Keratinocyte (primary cell): ENCODE data around the gene MAP3K5. TPM values are rescaled to one million over a fixed set of nuclear protein-coding genes. Genes with fewer than 3 reads are reported as not detected.

ENCODE experiments used
- DNase-seq: peaks from one replicate; pipeline ENCODE4 v3.0.0-alpha.2; 2011; ENCODE audit warnings: low read depth, missing footprints, low spot score
- FAIRE-seq: peaks from 2 replicates; lab custom pipeline; 2011; peaks lifted over from hg19 to GRCh38; lab: Jason Lieb, UNC
- H2AFZ ChIP-seq: 2 replicates; pipeline ENCODE4 v1.6.0; 2012; ENCODE audit warnings: low read length, control low read depth, inconsistent platforms; ENCODE audit not compliant: control insufficient read depth
- H3K27ac ChIP-seq: 2 replicates; pipeline ENCODE4 v1.5.1; 2011; ENCODE audit warnings: low read length; ENCODE audit not compliant: control insufficient read depth, insufficient read depth
- H3K27me3 ChIP-seq: 3 replicates; pipeline ENCODE4 v1.6.0; 2011; ENCODE audit warnings: low read length; ENCODE audit not compliant: control insufficient read depth, insufficient read depth; ENCODE audit errors: extremely low read depth
- H3K36me3 ChIP-seq, 2 experiments: 2 replicates in 1 of 2; 3 replicates in 1 of 2; pipeline ENCODE4 v1.5.1; 2011; ENCODE audit warnings: low read length in 2 of 2, mild to moderate bottlenecking in 1 of 2; ENCODE audit not compliant: control insufficient read depth in 2 of 2, insufficient read depth in 2 of 2; ENCODE audit errors: extremely low read depth in 1 of 2
- H3K4me1 ChIP-seq: 3 replicates; pipeline ENCODE4 v1.5.1; 2011; ENCODE audit warnings: low read length; ENCODE audit not compliant: control insufficient read depth, insufficient read depth; ENCODE audit errors: extremely low read depth
- H3K4me2 ChIP-seq: 3 replicates; pipeline ENCODE4 v1.6.0; 2011; ENCODE audit warnings: low read depth, low read length; ENCODE audit not compliant: control insufficient read depth, insufficient read depth; ENCODE audit errors: extremely low read depth
- H3K4me3 ChIP-seq, 3 experiments: fragments of 200-600 bp in 1 of 3; sonication (generic) in 1 of 3; 2 replicates in 2 of 3; 3 replicates in 1 of 3; pipeline ENCODE4 v1.5.1; 2011 to 2016; ENCODE audit warnings: low read length in 3 of 3, mild to moderate bottlenecking in 3 of 3, control low read depth in 2 of 3, inconsistent platforms in 1 of 3, low read depth in 1 of 3, mixed read lengths in 1 of 3, mixed run types in 1 of 3, moderate library complexity in 1 of 3; ENCODE audit not compliant: control insufficient read depth in 2 of 3, insufficient read depth in 2 of 3; ENCODE audit errors: extremely low read depth in 1 of 3
- H3K79me2 ChIP-seq: 2 replicates; pipeline ENCODE4 v1.6.0; 2012; ENCODE audit warnings: low read length; ENCODE audit not compliant: control insufficient read depth, insufficient read depth
- H3K9ac ChIP-seq: 3 replicates; pipeline ENCODE4 v1.6.0; 2011; ENCODE audit warnings: low read length; ENCODE audit not compliant: control insufficient read depth, insufficient read depth; ENCODE audit errors: extremely low read depth
- H3K9me1 ChIP-seq: 3 replicates; pipeline ENCODE4 v1.6.0; 2011; ENCODE audit warnings: low read length; ENCODE audit not compliant: control insufficient read depth, insufficient read depth; ENCODE audit errors: extremely low read depth
- H3K9me3 ChIP-seq: 2 replicates; pipeline ENCODE4 v1.5.1; 2012; ENCODE audit warnings: low read depth, low read length; ENCODE audit not compliant: control insufficient read depth
- H4K20me1 ChIP-seq: 3 replicates; pipeline ENCODE4 v1.6.0; 2011; ENCODE audit warnings: low read length; ENCODE audit not compliant: control insufficient read depth, insufficient read depth; ENCODE audit errors: extremely low read depth
- CTCF ChIP-seq, 3 experiments: IDR thresholded peaks in 1 of 3; conservative IDR thresholded peaks in 1 of 3; optimal IDR thresholded peaks in 1 of 3; 2 replicates in 2 of 3; 3 replicates in 1 of 3; pipeline versions ENCODE3 to v1.5.1; 2011; ENCODE audit warnings: low read length in 3 of 3, mild to moderate bottlenecking in 3 of 3, moderate library complexity in 2 of 3, control low read depth in 1 of 3, inconsistent platforms in 1 of 3; ENCODE audit not compliant: insufficient read depth in 2 of 3; ENCODE audit errors: extremely low read depth in 1 of 3
- EZH2 ChIP-seq: IDR thresholded peaks from one replicate; pipeline ENCODE4 v1.6.1; 2012; ENCODE audit warnings: inconsistent platforms, mild to moderate bottlenecking, low read length, moderate library complexity
- dilution Hi-C: fragments of 300-500 bp; cut with MboI; formaldehyde crosslinking; loops from one replicate; pipeline ENCODE4 v1.7.0; 2020; ENCODE audit warnings: low sequenced_read_pairs; ENCODE audit not compliant: extremely low pct_ligation_motif_present
- polyA plus RNA-seq, 5 experiments: library from polyadenylated mRNA; depleted of rRNA in 3 of 5; stranded (reverse) in 3 of 5; stranded (forward) in 1 of 5; unstranded in 1 of 5; fragments of >200 nt; gene quantifications; 1 replicate in 1 of 5; 2 replicates in 3 of 5; 3 replicates in 1 of 5; pipeline versions ENCODE4 v1.2.1 to v1.2.3, GENCODE V29; 2011 to 2012; ENCODE audit warnings: missing spikeins in 2 of 5, low read depth in 1 of 5, low replicate concordance in 1 of 5

MAP3K5 gene
- polyA plus RNA-seq, 1 donor (not counting 4 experiments of a cell fraction or from before 2014, with no cell fraction given): 3.4 TPM

GRCh38 chr6:136655239-136656014 is 136.8 kb downstream of the MAP3K5 start:
- no peak overlapping the region for H2AFZ ChIP-seq
- no peak for TF ChIP-seq EZH2
- no peak for TF ChIP-seq CTCF (optimal IDR thresholded peaks at IDR 0.05 in 1 of 3, IDR thresholded peaks at IDR 0.05 in 1 of 3, conservative IDR thresholded peaks at IDR 0.05 in 1 of 3; ENCODE audit: extremely low read depth in 1 of 3, insufficient read depth in 2 of 3, low read length in 3 of 3)
- FAIRE-seq (no peak), DNase-seq (no peak)
- no peaks in the 10 kb centered on the region for H4K20me1 ChIP-seq
- dilution Hi-C loops: no loop called here
- H3K9ac ChIP-seq: no peak overlapping the region
- H3K4me2 ChIP-seq: no peak overlapping the region
- no peak overlapping the region for H3K27ac ChIP-seq
- H3K4me3 ChIP-seq: no peak overlapping the region
- no peaks in the 10 kb centered on the region for H3K4me1 ChIP-seq
- no peaks in the 10 kb centered on the region for H3K36me3 ChIP-seq
- no peaks in the 10 kb centered on the region for H3K9me3 ChIP-seq
- H3K27me3 ChIP-seq: no peaks in the 10 kb centered on the region
- H3K9me1 ChIP-seq: no peaks in the 10 kb centered on the region
- no peaks in the 10 kb centered on the region for H3K79me2 ChIP-seq

DNA sequence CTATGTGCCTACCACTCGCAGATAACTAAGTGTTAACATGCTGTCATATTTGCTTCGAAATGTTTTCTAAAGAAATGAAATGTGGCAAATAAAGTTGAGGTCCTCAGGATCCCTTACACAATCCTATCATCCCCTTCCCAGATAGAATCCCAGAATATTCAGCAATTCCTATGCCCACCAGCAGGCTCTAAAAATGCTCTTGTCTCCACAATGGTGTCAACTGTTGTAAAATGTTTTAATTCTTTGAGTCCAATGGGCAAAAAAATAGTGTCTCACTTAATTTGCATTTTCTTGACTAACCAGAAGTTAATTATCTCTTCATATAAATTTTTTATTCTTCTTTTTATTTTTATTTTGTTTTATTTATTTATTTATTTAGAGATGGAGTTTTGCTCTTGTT is 138.2 kb downstream of the MAP3K5 start:
- TF ChIP-seq CTCF (optimal IDR thresholded peaks at IDR 0.05 in 1 of 3, IDR thresholded peaks at IDR 0.05 in 1 of 3, conservative IDR thresholded peaks at IDR 0.05 in 1 of 3; ENCODE audit: extremely low read depth in 1 of 3, insufficient read depth in 2 of 3, low read length in 3 of 3) (peak in 2 of 3 experiments; percentile 2 to 26), EZH2 (no peak)
- Histone ChIP-seq H3K9me3 (no peaks in the 10 kb centered on the region), H3K27me3 (no peaks in the 10 kb centered on the region), H3K4me1 (no peaks in the 10 kb centered on the region), H2AFZ (no peak overlapping the region), H3K36me3 (no peaks in the 10 kb centered on the region), H3K9ac (no peak overlapping the region), H3K4me3 (no peak overlapping the region), H3K27ac (no peak overlapping the region), H3K9me1 (no peaks in the 10 kb centered on the region), H3K79me2 (no peaks in the 10 kb centered on the region), H4K20me1 (no peaks in the 10 kb centered on the region), H3K4me2 (no peak overlapping the region)
- dilution Hi-C loops: no loop called here
- no peak for FAIRE-seq
- DNase-seq: no peak
